GM12878 (cell line): ENCODE data around the gene AGBL5. TPM values are rescaled to one million over a fixed set of nuclear protein-coding genes. Genes with fewer than 3 reads are reported as not detected.

Source experiments
- ATAC-seq: fragments of 200-7000 bp; cut with Tn5 transposase; 3 replicates; pipeline ENCODE4 v1.9.1; 2020; ENCODE audit warnings: mild to moderate bottlenecking, moderate library complexity
- BruUV-seq: library from RNA; stranded (reverse); fragments of 400-500 nt; replicated peaks from 2 replicates; lab custom pipeline; 2021; lab: Mats Ljungman, UMichigan
- CTCF ChIA-PET: fragments of 300-600 bp; sonication (Branson Sonifier 250); formaldehyde crosslinking; extraction: SDS; loops from one replicate; lab custom pipeline; 2021; ENCODE audit warnings: inconsistent platforms; lab: Yijun Ruan, JAX
- POLR2A ChIA-PET: fragments of 350-600 bp; formaldehyde crosslinking; extraction: SDS; loops from one replicate; lab custom pipeline; 2021; ENCODE audit warnings: inconsistent platforms; lab: Charles Lee
- RAD21 ChIA-PET: fragments of 300-600 bp; sonication (Branson Sonifier 250); formaldehyde crosslinking; loops from one replicate; lab custom pipeline; 2023; ENCODE audit warnings: antibody characterized with exemption; ENCODE audit not compliant: unreplicated experiment; lab: Charles Lee
- SMC1A ChIA-PET: fragments of 300-600 bp; sonication (Branson Sonifier 250); formaldehyde crosslinking; loops from one replicate; lab custom pipeline; 2023; ENCODE audit not compliant: unreplicated experiment, uncharacterized antibody; lab: Charles Lee
- DNase-seq: peaks from one replicate; pipeline ENCODE4 v3.0.0-alpha.2; 2011; ENCODE audit warnings: low read depth, low spot score
- FAIRE-seq: peaks from 3 replicates; lab custom pipeline; 2011; peaks lifted over from hg19 to GRCh38; lab: Jason Lieb, UNC
- H2AFZ ChIP-seq: 2 replicates; pipeline ENCODE4 v1.6.0; 2011; ENCODE audit warnings: low read depth, low read length, control low read depth; ENCODE audit not compliant: control insufficient read depth
- H3K27ac ChIP-seq: 2 replicates; pipeline ENCODE4 v1.5.1; 2011; ENCODE audit warnings: control low read depth; ENCODE audit not compliant: control insufficient read depth, insufficient read depth
- H3K27me3 ChIP-seq, 2 experiments: replicated peaks in 1 of 2; 2 replicates each; pipeline versions ENCODE4 v1.6.0 to v1.6.1; 2011; ENCODE audit warnings: low read length in 1 of 2; ENCODE audit not compliant: control insufficient read depth in 2 of 2, insufficient read depth in 2 of 2
- H3K36me3 ChIP-seq, 2 experiments: 2 replicates each; pipeline ENCODE4 v1.5.1; 2011; ENCODE audit warnings: low read length in 1 of 2; ENCODE audit not compliant: control insufficient read depth in 2 of 2, insufficient read depth in 2 of 2
- H3K4me1 ChIP-seq: 2 replicates; pipeline ENCODE4 v1.6.1; 2011; ENCODE audit warnings: mild to moderate bottlenecking, low read length, moderate library complexity, mixed read lengths; ENCODE audit not compliant: control insufficient read depth, insufficient read depth
- H3K4me2 ChIP-seq: 2 replicates; pipeline ENCODE4 v1.6.0; 2011; ENCODE audit warnings: control low read depth; ENCODE audit not compliant: control insufficient read depth, insufficient read depth
- H3K4me3 ChIP-seq: fragments of 200-600 bp; sonication (generic); 2 replicates; pipeline ENCODE4 v1.5.1; 2016
- H3K79me2 ChIP-seq: 2 replicates; pipeline ENCODE4 v1.6.0; 2011; ENCODE audit warnings: low read length; ENCODE audit not compliant: control insufficient read depth, insufficient read depth
- H3K9ac ChIP-seq: 2 replicates; pipeline ENCODE4 v1.8.0; 2011; ENCODE audit warnings: low read length, control low read depth, mixed read lengths; ENCODE audit not compliant: control insufficient read depth, insufficient read depth
- H3K9me3 ChIP-seq: replicated peaks from 3 replicates; pipeline ENCODE4 v1.5.1; 2011; ENCODE audit warnings: mild to moderate bottlenecking, low read length; ENCODE audit not compliant: control insufficient read depth, insufficient read depth
- H4K20me1 ChIP-seq: 2 replicates; pipeline ENCODE4 v1.6.0; 2011; ENCODE audit not compliant: control insufficient read depth, insufficient read depth
- ESRRA ChIP-seq: IDR thresholded peaks from 2 replicates; pipeline ENCODE4 v1.6.1; 2012; ENCODE audit warnings: mild to moderate bottlenecking, low read length, improper control_type of control experiment
- POLR2AphosphoS2 ChIP-seq: IDR thresholded peaks from 2 replicates; pipeline ENCODE4 v1.6.1; 2011; ENCODE audit warnings: low read depth, mild to moderate bottlenecking, low read length, improper control_type of control experiment, moderate library complexity
- SMC3 ChIP-seq: IDR thresholded peaks from 2 replicates; pipeline ENCODE4 v1.6.1; 2011; ENCODE audit warnings: low read length, improper control_type of control experiment, borderline replicate concordance
- WGBS: methylation state at CpG from one replicate; pipeline ENCODE4 v1.1.6; 2016; ENCODE audit warnings: low lambda C conversion rate; ENCODE audit not compliant: insufficient replicate concordance, insufficient coverage; ENCODE audit errors: missing lambda C conversion rate; 5-methylcytosine and 5-hydroxymethylcytosine counted together
- in situ Hi-C: fragments of 300-500 bp; cut with MboI; formaldehyde crosslinking; loops from 9 replicates; pipeline ENCODE4 v1.14.3; 2018; ENCODE audit warnings: mixed read lengths
- intact Hi-C: fragments of 100-400 bp; cut with micrococcal nuclease; formaldehyde crosslinking; loops from one replicate; pipeline ENCODE4 v1.14.2; 2022; ENCODE audit not compliant: unreplicated experiment
- polyA plus RNA-seq, 11 experiments: library from polyadenylated mRNA; depleted of rRNA in 4 of 11; unstranded in 6 of 11; stranded (reverse) in 5 of 11; fragments of >200 nt; fragmentation: Nextera tagmentation in 4 of 11; fragmentation: Illumina TruSeq in 1 of 11; extraction: Ambion mirVana in 4 of 11; extraction: Trizol in 1 of 11; gene quantifications; 1 replicate in 1 of 11; 2 replicates in 10 of 11; pipeline versions ENCODE4 v1.2.1 to v1.2.3, GENCODE V29; 2011 to 2016; ENCODE audit warnings: inconsistent platforms in 2 of 11, missing spikeins in 2 of 11, low read depth in 1 of 11
- total RNA-seq, 4 experiments: library from RNA; depleted of rRNA in 3 of 4; stranded (reverse); fragments of >200 nt in 3 of 4; fragmentation: Illumina TruSeq in 1 of 4; extraction: Trizol in 1 of 4; gene quantifications; 2 replicates each; pipeline versions ENCODE4 v1.2.1 to v1.2.3, GENCODE V29; 2013 to 2021
- TF ChIP-seq, protein P1 (sequence below): IDR thresholded peaks from 2 replicates; pipeline ENCODE4 v1.6.1; 2011; ENCODE audit warnings: low read depth, low read length, improper control_type of control experiment, borderline replicate concordance
- TF ChIP-seq, protein P2 (sequence below): fragments of 150-350 bp; IDR thresholded peaks from 2 replicates; pipeline ENCODE4 v1.6.1; 2014; ENCODE audit warnings: mild to moderate bottlenecking, low read depth, low read length

Gene AGBL5
- total and polyA plus RNA-seq, 10 of the 15 experiments (the other 5 are each of a cell fraction or from before 2014, with no cell fraction given), result 1.9 to 28.5 (median 19.5) TPM

DNA sequence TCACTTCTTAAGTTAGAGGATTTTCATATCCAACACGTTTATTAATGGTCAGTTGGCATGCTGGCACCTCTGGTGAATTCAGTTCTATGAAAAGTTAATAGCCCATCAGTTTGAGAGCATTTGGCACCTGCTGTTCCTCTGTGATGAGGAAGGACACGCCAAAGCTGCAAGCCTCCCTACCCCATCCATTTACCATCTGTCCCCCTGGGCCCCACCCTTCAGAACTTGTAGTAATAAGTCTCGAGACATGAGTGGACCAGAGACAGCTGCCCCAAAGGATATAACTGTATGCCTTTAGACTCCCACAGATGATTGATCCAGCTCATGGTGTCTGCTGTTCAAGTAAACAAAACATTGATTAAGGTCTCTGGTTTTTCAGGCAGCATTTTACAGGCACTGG, 13.7 kb downstream of the AGBL5 start:
- intact Hi-C loops, result no loop called here
- no TSS peak for BruUV-seq
- 96% methylated on average over 3 of the region's 3 CpGs for WGBS

More for the DNA sequence above, 13.7 kb downstream of the AGBL5 start:
- H3K79me2 ChIP-seq, result peaks cover 18% of the 10 kb centered on the region
- no peak for TF ChIP-seq ESRRA
- TF ChIP-seq, protein P1, sequence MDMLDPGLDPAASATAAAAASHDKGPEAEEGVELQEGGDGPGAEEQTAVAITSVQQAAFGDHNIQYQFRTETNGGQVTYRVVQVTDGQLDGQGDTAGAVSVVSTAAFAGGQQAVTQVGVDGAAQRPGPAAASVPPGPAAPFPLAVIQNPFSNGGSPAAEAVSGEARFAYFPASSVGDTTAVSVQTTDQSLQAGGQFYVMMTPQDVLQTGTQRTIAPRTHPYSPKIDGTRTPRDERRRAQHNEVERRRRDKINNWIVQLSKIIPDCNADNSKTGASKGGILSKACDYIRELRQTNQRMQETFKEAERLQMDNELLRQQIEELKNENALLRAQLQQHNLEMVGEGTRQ, result no peak
- no peak for TF ChIP-seq POLR2AphosphoS2
- TF ChIP-seq, protein P2, sequence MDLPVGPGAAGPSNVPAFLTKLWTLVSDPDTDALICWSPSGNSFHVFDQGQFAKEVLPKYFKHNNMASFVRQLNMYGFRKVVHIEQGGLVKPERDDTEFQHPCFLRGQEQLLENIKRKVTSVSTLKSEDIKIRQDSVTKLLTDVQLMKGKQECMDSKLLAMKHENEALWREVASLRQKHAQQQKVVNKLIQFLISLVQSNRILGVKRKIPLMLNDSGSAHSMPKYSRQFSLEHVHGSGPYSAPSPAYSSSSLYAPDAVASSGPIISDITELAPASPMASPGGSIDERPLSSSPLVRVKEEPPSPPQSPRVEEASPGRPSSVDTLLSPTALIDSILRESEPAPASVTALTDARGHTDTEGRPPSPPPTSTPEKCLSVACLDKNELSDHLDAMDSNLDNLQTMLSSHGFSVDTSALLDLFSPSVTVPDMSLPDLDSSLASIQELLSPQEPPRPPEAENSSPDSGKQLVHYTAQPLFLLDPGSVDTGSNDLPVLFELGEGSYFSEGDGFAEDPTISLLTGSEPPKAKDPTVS, result no peak
- no peak for TF ChIP-seq SMC3
- no peak overlapping the region for H2AFZ ChIP-seq
- no peak overlapping the region for H3K4me3 ChIP-seq
- H3K9ac ChIP-seq, result no peak overlapping the region
- FAIRE-seq (no peak), ATAC-seq (no peak), DNase-seq (no peak)
- peaks cover 3% of the 10 kb centered on the region for H3K4me1 ChIP-seq
- CTCF ChIA-PET, result interaction anchor here (1.1 to 2.4 kb wide), 3 partner anchors 11 to 103 kb away, joined by 3 to 7 read pairs (median 5); partner anchors contain the start of gene AGBL5
- in situ Hi-C loops, result no loop called here
- SMC1A ChIA-PET, result interaction anchor here (1.5 to 1.8 kb wide), 2 partner anchors 9 to 40 kb away, joined by 3 to 6 read pairs; no protein-coding TSS in a partner anchor
- H3K9me3 ChIP-seq, result no peaks in the 10 kb centered on the region
- POLR2A ChIA-PET, result interaction anchor here (12.2 kb wide), 1 partner anchor 12 kb away, joined by 139 read pairs; the partner anchor contains the start of gene AGBL5
- RAD21 ChIA-PET, result no interaction called here
- peaks cover 3 to 24% of the 10 kb centered on the region in 2 experiments; a peak in 3 of 4 replicates for H3K36me3 ChIP-seq
- H3K4me2 ChIP-seq, result no peak overlapping the region
- no peaks in the 10 kb centered on the region for H3K27me3 ChIP-seq
- H4K20me1 ChIP-seq, result no peaks in the 10 kb centered on the region
- H3K27ac ChIP-seq, result no peak overlapping the region
